HEK293T (cell line): ENCODE measurements around the gene CFDP1.

Experiments used
- FOXK2 ChIP-seq: fragments of 450-650 bp; IDR thresholded peaks from 2 replicates; pipeline ENCODE4 v1.6.1; 2016; ENCODE audit warnings: mild to moderate bottlenecking
- FOXM1 ChIP-seq: fragments of 450-650 bp; IDR thresholded peaks from 2 replicates; pipeline ENCODE4 v1.6.1; 2017; ENCODE audit warnings: mild to moderate bottlenecking, borderline replicate concordance

GRCh38 chr16:75374388-75374787 is 58.9 kb downstream of the CFDP1 start:
- TF ChIP-seq FOXM1: no peak
- no peak for TF ChIP-seq FOXK2
